GM12873 (cell line): Measurements from ENCODE around the gene NRXN3.

Experiments used
- CTCF ChIP-seq: IDR thresholded peaks from 2 replicates; pipeline ENCODE4 v1.5.1; 2012; ENCODE audit warnings: low read depth, mild to moderate bottlenecking, moderate library complexity, low read length, control low read depth; ENCODE audit not compliant: insufficient read depth; ENCODE audit errors: missing control alignments

Gene NRXN3

GRCh38 chr14:79856381-79856780 lies 1686.2 kb downstream of the NRXN3 start:
- TF ChIP-seq CTCF = no peak

GRCh38 chr14:79861111-79861510 lies 1690.9 kb downstream of the NRXN3 start:
- peak; percentile 9 for TF ChIP-seq CTCF

GRCh38 chr14:79862045-79862444 lies 1691.9 kb downstream of the NRXN3 start:
- TF ChIP-seq CTCF = no peak

GRCh38 chr14:79871136-79871535 lies 1701.0 kb downstream of the NRXN3 start:
- no peak for TF ChIP-seq CTCF

- no peak for TF ChIP-seq CTCF
Measured at GRCh38 chr14:79878229-79878628, 1708.1 kb downstream of the NRXN3 start.

GRCh38 chr14:79878785-79879184 lies 1708.6 kb downstream of the NRXN3 start:
- TF ChIP-seq CTCF = no peak

GRCh38 chr14:79881299-79881698 lies 1711.1 kb downstream of the NRXN3 start:
- no peak for TF ChIP-seq CTCF
